SKM-1 (cell line): ENCODE data around the gene DHX8.

Source experiments
- DNase-seq: peaks from one replicate; lab custom pipeline; 2025; ENCODE audit not compliant: unreplicated experiment; lab: John Stamatoyannopoulos, UW

The DHX8 gene

GRCh38 chr17:43572368-43572980, 88.7 kb downstream of the DHX8 start:
- DNase-seq, result no peak

- no peak for DNase-seq
Observed at GRCh38 chr17:43573579-43574321, 90.0 kb downstream of the DHX8 start.

GRCh38 chr17:43574348-43574747, 90.6 kb downstream of the DHX8 start:
- DNase-seq, result no peak

GRCh38 chr17:43574896-43575525, 91.2 kb downstream of the DHX8 start:
- DNase-seq, result no peak
